ENCODE measurements around the gene SEL1L3.
A peak's percentile ranks its signal among the peaks of the same experiment; 100 is the strongest.
"Not testable (repeated sequence)": the region's sequence is repeated elsewhere in the genome, so short reads cannot be mapped to it uniquely, and the experiment has no call there.

Gene SEL1L3

DNA sequence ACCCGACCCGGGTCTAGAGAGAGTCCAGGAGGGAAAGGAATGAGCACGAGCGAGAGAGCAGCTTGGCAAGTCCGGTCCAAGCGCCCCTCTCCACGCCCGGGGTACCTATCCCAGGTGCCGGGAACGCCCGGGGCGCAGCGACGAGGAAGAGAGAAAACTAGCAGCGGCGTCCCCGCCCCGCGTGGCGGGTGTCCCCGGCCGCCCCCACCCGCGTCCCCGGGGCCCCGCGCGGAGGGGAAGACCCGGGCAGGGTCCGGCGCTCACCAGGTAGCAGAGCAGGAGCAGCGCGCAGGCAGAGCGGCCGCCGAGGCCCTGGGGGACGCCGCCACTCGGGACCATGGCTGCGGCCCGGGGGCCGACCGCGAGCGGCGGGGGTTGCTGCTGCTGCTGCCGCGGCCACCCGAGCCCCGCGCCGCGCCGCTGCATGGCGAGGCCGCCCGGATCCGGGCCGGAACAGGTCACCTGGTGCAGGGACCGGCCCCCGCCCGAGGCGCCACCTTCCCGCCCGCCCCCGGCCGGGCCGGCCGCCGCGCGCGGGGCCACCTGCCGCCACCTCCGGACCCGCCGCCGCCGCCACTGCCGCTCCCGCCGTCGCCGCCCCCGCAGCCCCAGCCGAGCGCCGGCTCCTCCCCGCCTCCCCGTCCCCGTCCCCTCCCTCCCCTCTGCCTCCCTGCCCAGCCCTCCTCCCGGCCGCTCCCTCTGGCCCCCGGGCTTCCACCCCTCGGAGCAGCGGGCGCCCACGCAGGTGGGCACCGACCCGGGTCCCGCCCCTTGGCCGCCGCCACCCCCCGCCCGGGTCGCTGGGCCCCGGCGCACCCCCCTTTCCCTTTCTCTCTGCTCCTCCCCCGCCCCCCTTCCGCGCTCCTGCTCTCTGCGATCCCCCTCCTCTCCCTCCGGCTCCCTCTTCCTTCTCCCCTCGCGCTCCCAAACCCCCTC, at the start of gene SEL1L3:
Gene SEL1L3 (minus strand): TSS at position 578 of the 936 bp plus-strand sequence. CDS start 152 bp downstream, at position 426.
- Histone ChIP-seq H3K9me3 (ENCODE audit: control insufficient read depth, insufficient read depth, low read length) (no peaks in the 10 kb centered on the region), H3K27me3 (ENCODE audit: control insufficient read depth, insufficient read depth, low read length) (no peaks in the 10 kb centered on the region), H3K4me3 (ENCODE audit: low read length) (peak within 1 kb of the TSS; percentile 48), H3K4me1 (ENCODE audit: control insufficient read depth, insufficient read depth, low read length) (peaks cover 7% of the 10 kb centered on the region; the same call in 1 of the 2 replicates), H3K27ac (ENCODE audit: low read length) (no peak within 1 kb of the TSS), H3K36me3 (ENCODE audit: control insufficient read depth, insufficient read depth, low read length) (no peaks in the 10 kb centered on the region)
- no peak for DNase-seq (ENCODE audit: low read depth, low spot score)
- no CpG with 5 or more reads among the region's 115 CpGs for WGBS (ENCODE audit: insufficient coverage, insufficient read length)

DNA sequence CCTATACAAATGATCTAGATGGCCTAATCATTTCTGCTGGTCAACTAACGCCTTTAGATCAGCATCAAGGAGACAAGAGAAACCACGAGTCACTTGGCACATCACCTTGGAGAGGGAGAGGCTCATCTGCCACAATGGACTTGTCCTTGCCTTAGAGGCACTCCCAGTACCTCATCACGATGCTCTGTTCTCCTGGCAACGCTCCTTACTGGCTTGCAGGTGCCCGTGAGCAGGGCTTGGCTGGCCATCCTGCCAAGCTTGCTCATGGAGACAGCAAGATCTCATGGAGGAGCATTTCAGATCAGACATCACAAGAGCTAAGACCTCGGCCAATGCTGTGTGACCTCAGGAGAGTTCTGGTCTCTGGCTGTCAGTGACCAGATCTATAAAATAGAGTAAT, 48.6 kb upstream of the SEL1L3 start:
- no CpG with 5 or more reads among the region's 6 CpGs for WGBS (ENCODE audit: insufficient coverage, insufficient read length)
- no peak for DNase-seq (ENCODE audit: low read depth, low spot score)

DNA sequence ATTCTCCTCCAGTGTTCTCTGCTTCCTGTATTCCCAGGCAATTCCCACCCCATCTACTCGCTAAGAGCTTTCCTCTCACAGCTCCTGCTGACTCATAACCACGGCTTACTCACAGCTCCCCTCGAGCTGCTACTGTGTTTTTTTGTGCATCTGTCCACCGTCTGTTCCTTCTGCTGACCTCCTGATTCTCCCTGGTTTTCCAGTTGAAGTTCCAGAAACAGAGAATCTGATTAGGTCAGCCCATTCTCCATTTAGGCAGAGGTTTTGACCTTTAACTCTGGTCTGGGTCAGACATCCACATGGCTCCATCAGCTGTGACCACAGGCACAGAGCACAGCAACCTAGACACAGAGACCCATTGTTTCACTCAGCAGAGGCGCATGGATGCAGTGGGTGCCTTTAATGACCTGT, 45.7 kb upstream of the SEL1L3 start:
- DNase-seq (ENCODE audit: low read depth, low spot score) = no peak
- H3K36me3 ChIP-seq (ENCODE audit: control insufficient read depth, insufficient read depth, low read length) = no peaks in the 10 kb centered on the region
- no peaks in the 10 kb centered on the region for H3K27me3 ChIP-seq (ENCODE audit: control insufficient read depth, insufficient read depth, low read length)
- no peak overlapping the region for H3K27ac ChIP-seq (ENCODE audit: low read length)
- no CpG with 5 or more reads among the region's 5 CpGs for WGBS (ENCODE audit: insufficient coverage, insufficient read length)
- H3K4me1 ChIP-seq (ENCODE audit: control insufficient read depth, insufficient read depth, low read length) = peaks cover 2% of the 10 kb centered on the region; the same call in 1 of the 2 replicates
- H3K4me3 ChIP-seq (ENCODE audit: low read length) = no peak overlapping the region
- no peaks in the 10 kb centered on the region for H3K9me3 ChIP-seq (ENCODE audit: control insufficient read depth, insufficient read depth, low read length)

More for the DNA sequence above, 48.6 kb upstream of the SEL1L3 start:
- no peaks in the 10 kb centered on the region for H3K9me3 ChIP-seq (ENCODE audit: control insufficient read depth, insufficient read depth, low read length)
- no peak overlapping the region for H3K4me3 ChIP-seq (ENCODE audit: low read length)
- peaks cover 3% of the 10 kb centered on the region; the same call in 1 of the 2 replicates for H3K4me1 ChIP-seq (ENCODE audit: control insufficient read depth, insufficient read depth, low read length)
- no peaks in the 10 kb centered on the region for H3K27me3 ChIP-seq (ENCODE audit: control insufficient read depth, insufficient read depth, low read length)
- H3K36me3 ChIP-seq (ENCODE audit: control insufficient read depth, insufficient read depth, low read length) = no peaks in the 10 kb centered on the region
- H3K27ac ChIP-seq (ENCODE audit: low read length) = no peak overlapping the region

DNA sequence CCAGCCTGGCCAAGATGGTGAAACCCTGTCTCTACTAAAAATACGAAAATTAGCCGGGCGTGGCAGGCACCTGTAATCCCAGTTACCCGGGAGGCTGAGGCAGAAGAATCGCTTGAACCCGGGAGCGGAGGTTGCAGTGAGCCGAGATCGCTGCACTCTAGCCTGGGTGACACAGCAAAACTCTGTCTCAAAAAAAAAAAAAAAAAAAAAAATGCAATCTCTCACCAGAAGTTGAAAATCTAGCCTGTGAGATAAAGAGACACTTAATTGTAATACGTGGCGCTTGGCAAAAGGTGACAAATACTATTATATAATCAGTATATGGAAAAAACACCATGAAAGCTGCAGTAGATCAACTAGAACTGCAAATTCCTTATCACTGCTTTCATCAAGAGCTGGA, 43.3 kb upstream of the SEL1L3 start:
- not testable (repeated sequence) for H3K27ac ChIP-seq (ENCODE audit: low read length); H3K36me3 ChIP-seq (ENCODE audit: control insufficient read depth, insufficient read depth, low read length); H3K27me3 ChIP-seq (ENCODE audit: control insufficient read depth, insufficient read depth, low read length); H3K4me1 ChIP-seq (ENCODE audit: control insufficient read depth, insufficient read depth, low read length); DNase-seq (ENCODE audit: low read depth, low spot score); H3K9me3 ChIP-seq (ENCODE audit: control insufficient read depth, insufficient read depth, low read length); H3K4me3 ChIP-seq (ENCODE audit: low read length)
- no CpG with 5 or more reads among the region's 11 CpGs for WGBS (ENCODE audit: insufficient coverage, insufficient read length)

DNA sequence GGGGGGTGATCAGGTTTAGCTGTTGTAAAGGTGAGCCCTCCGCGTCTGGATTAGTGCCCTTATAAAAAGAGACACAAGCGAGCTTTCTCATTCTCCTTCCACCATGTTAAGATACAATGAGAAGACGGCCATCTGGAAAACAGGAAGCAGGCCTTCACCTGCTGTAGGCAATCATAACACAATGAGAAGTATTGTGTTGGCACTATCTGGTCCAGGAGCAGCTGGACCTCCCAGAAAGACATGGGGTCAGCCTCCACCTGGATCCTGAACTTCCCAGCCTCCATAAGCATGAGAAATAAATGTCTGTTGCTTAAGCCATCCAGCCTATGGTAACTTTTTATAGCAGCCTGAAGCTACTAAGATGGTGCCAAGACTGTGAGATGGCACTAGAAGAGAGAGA, 42.6 kb upstream of the SEL1L3 start:
- no peaks in the 10 kb centered on the region for H3K36me3 ChIP-seq (ENCODE audit: control insufficient read depth, insufficient read depth, low read length)
- no peaks in the 10 kb centered on the region for H3K4me1 ChIP-seq (ENCODE audit: control insufficient read depth, insufficient read depth, low read length)
- no peaks in the 10 kb centered on the region for H3K9me3 ChIP-seq (ENCODE audit: control insufficient read depth, insufficient read depth, low read length)
- no CpG with 5 or more reads among the region's 4 CpGs for WGBS (ENCODE audit: insufficient coverage, insufficient read length)
- H3K4me3 ChIP-seq (ENCODE audit: low read length) = no peak overlapping the region
- no peak overlapping the region for H3K27ac ChIP-seq (ENCODE audit: low read length)
- no peaks in the 10 kb centered on the region for H3K27me3 ChIP-seq (ENCODE audit: control insufficient read depth, insufficient read depth, low read length)
- no peak for DNase-seq (ENCODE audit: low read depth, low spot score)

DNA sequence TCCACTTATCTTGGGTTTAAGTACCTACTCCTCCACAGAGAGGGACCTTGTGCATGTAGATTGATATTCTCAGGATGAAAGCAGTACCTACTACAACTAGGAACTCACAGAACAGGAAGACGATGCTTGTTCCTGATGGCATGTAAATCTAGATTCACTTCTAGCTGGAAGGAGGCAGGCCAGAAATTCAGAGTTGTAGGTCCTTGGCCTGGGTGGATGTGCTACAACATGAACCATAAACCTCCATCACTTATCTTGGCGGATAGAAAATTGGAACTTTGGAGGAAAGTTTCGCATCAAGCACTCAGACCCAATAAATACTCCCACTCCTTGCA, 41.9 kb upstream of the SEL1L3 start:
- Histone ChIP-seq H3K36me3 (ENCODE audit: control insufficient read depth, insufficient read depth, low read length) (no peaks in the 10 kb centered on the region), H3K4me3 (ENCODE audit: low read length) (no peak overlapping the region), H3K9me3 (ENCODE audit: control insufficient read depth, insufficient read depth, low read length) (no peaks in the 10 kb centered on the region), H3K4me1 (ENCODE audit: control insufficient read depth, insufficient read depth, low read length) (no peaks in the 10 kb centered on the region), H3K27me3 (ENCODE audit: control insufficient read depth, insufficient read depth, low read length) (no peaks in the 10 kb centered on the region), H3K27ac (ENCODE audit: low read length) (no peak overlapping the region)
- WGBS (ENCODE audit: insufficient coverage, insufficient read length) = no CpG with 5 or more reads among the region's 3 CpGs
- no peak for DNase-seq (ENCODE audit: low read depth, low spot score)

DNA sequence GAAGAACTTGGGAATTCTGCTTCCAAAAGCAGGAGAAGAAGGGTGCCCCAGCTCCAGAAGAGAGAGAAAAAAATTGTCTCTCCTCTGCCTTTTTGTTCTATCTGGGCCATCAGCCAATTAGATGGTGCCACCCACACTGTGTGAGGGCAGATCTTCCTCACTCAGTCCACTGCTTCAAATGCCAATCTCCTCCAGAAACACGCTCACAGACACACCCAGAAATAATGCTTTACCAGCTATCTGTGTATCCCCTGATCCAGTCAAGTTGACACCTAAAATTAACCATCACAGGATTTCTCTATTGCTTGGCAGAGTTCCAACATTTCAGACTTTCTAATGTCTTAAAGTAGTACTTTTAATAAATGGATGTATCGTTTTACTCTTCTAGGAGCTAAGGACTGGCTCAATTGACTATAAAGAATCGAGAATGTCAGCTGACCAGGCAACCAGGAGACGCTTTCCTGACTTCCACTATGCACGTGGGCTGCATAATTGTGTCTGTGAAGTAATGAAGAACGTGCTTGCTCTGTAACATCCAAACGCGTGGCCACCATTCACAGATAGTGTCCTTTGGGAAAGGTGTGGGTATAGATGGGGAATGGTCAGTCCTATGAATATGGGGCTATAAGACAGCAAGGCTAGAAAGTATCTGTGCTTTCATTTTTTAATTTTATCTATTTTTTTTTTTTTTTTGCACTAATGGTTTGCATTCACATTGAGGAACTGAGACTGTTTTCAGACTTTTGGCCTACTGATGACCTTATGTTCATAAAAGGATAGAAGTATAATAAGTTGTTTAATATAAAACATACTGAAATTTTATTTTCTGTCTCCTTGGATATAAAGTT, 41.3 kb upstream of the SEL1L3 start:
- Histone ChIP-seq H3K4me1 (ENCODE audit: control insufficient read depth, insufficient read depth, low read length) (no peaks in the 10 kb centered on the region), H3K27me3 (ENCODE audit: control insufficient read depth, insufficient read depth, low read length) (no peaks in the 10 kb centered on the region), H3K36me3 (ENCODE audit: control insufficient read depth, insufficient read depth, low read length) (no peaks in the 10 kb centered on the region), H3K4me3 (ENCODE audit: low read length) (no peak overlapping the region), H3K27ac (ENCODE audit: low read length) (no peak overlapping the region), H3K9me3 (ENCODE audit: control insufficient read depth, insufficient read depth, low read length) (no peaks in the 10 kb centered on the region)
- no CpG with 5 or more reads among the region's 8 CpGs for whole genome bisulfite sequencing (ENCODE audit: insufficient coverage, insufficient read length)
- no peak for DNase-seq (ENCODE audit: low read depth, low spot score)

DNA sequence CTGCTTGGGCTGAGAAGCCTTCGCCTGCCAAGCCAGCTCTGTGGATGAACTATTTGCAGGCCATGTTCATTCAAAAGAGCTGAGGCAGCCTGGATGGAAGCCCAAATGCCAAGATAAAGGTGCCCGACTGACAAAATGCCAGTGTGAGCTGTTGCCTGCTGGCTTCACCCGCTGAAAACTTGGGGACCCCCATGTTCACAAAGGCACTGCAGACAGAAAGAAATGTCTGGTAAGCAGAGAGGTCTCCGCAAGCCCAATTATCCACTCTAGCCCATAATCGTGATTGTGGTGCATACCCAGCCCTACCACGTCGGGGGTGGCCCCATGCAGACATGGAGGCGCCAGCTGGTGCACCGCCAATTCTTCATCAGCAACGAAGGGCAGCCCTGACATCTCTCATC, 38.2 kb upstream of the SEL1L3 start:
- Histone ChIP-seq H3K9me3 (ENCODE audit: control insufficient read depth, insufficient read depth, low read length) (no peaks in the 10 kb centered on the region), H3K27ac (ENCODE audit: low read length) (no peak overlapping the region), H3K4me1 (ENCODE audit: control insufficient read depth, insufficient read depth, low read length) (no peaks in the 10 kb centered on the region), H3K36me3 (ENCODE audit: control insufficient read depth, insufficient read depth, low read length) (no peaks in the 10 kb centered on the region), H3K27me3 (ENCODE audit: control insufficient read depth, insufficient read depth, low read length) (no peaks in the 10 kb centered on the region), H3K4me3 (ENCODE audit: low read length) (no peak overlapping the region)
- DNase-seq (ENCODE audit: low read depth, low spot score) = no peak
- whole genome bisulfite sequencing (ENCODE audit: insufficient coverage, insufficient read length) = no CpG with 5 or more reads among the region's 10 CpGs

DNA sequence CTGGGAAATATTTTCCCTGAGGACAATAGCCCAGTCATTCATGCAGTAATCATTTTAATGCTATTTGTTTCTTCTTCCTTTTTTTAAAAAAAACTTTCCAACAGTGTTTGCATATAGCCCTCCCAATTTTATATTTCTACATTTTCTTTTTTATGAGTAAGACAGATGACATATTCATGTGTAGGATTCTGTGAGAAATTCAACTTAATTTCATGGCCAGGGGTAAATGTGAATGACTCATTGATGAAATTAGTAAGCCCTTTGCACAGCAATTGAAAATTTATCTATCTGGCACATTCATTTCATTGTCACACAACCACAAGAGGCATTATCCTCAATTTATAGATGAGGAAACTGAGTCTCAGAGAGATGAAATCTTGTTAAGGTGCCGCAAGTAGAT, 37.5 kb upstream of the SEL1L3 start:
- no peaks in the 10 kb centered on the region for H3K4me1 ChIP-seq (ENCODE audit: control insufficient read depth, insufficient read depth, low read length)
- H3K9me3 ChIP-seq (ENCODE audit: control insufficient read depth, insufficient read depth, low read length) = no peaks in the 10 kb centered on the region
- H3K27me3 ChIP-seq (ENCODE audit: control insufficient read depth, insufficient read depth, low read length) = no peaks in the 10 kb centered on the region
- WGBS (ENCODE audit: insufficient coverage, insufficient read length) = no CpG with 5 or more reads among the region's 1 CpG
- H3K36me3 ChIP-seq (ENCODE audit: control insufficient read depth, insufficient read depth, low read length) = no peaks in the 10 kb centered on the region
- no peak overlapping the region for H3K4me3 ChIP-seq (ENCODE audit: low read length)
- no peak overlapping the region for H3K27ac ChIP-seq (ENCODE audit: low read length)
- DNase-seq (ENCODE audit: low read depth, low spot score) = no peak

DNA sequence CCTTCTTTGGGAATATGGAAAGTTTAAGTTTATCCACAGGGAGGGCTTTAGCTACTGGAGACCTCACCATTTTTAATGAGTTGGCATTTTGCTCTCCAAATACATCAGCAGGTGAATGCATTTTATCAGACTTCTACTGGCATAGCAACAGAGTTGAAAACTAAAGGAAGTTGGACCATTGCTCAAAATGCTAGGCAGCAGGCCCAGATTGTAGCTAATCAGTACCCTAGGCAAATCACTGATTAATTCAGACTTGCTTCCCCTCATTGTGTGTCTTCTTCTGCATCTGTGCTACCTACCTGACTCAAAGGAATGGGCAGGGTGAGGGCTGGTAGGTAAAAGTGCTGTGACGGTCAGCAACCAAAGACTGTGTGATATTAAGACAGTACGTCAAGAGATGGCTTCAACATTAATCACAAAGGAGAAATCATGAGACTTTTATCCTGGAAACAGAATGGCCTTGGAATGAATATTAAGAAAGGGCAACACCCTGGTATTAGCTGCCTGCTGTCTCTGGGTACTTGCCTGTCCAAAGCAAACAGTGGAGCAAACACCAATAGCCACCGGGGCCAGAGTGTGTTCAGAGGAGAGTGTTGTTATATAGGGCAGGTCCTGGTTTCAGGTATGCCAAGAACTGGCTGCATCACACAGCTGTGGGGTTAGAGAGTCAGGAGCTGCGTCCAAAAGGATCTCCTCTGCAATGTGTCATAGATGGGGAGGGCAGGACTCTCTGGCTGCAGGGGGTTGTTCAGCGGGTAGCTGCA, 34.2 kb upstream of the SEL1L3 start:
- H3K4me1 ChIP-seq (ENCODE audit: control insufficient read depth, insufficient read depth, low read length) = no peaks in the 10 kb centered on the region; the same call in 1 of the 2 replicates
- no peak overlapping the region for H3K27ac ChIP-seq (ENCODE audit: low read length)
- H3K4me3 ChIP-seq (ENCODE audit: low read length) = no peak overlapping the region
- DNase-seq (ENCODE audit: low read depth, low spot score) = no peak
- no peaks in the 10 kb centered on the region for H3K9me3 ChIP-seq (ENCODE audit: control insufficient read depth, insufficient read depth, low read length)
- no peaks in the 10 kb centered on the region for H3K36me3 ChIP-seq (ENCODE audit: control insufficient read depth, insufficient read depth, low read length)
- no CpG with 5 or more reads among the region's 5 CpGs for WGBS (ENCODE audit: insufficient coverage, insufficient read length)
- H3K27me3 ChIP-seq (ENCODE audit: control insufficient read depth, insufficient read depth, low read length) = no peaks in the 10 kb centered on the region
